ENCODE data around the gene FTH1. TPM values are rescaled to one million over a fixed set of nuclear protein-coding genes. Genes with fewer than 3 reads are reported as not detected.

The FTH1 gene
- total RNA-seq, 2 experiments from 2014 or later, result 821 to 824 TPM

- H3K4me3 Mint-ChIP-seq, result no peak within 1 kb of the TSS
Observed at GRCh38 chr11:61950035-61950547, 17.3 kb downstream of the FTH1 start, which contains the start of gene BEST1. Gene BEST1 (plus strand): TSS chr11:61950351. CDS start chr11:61951807, 1,456 bp downstream.

GRCh38 chr11:61949169-61950034 lies 18.0 kb downstream of the FTH1 start:
- H3K36me3 Mint-ChIP-seq, result no peaks in the 10 kb centered on the region
- peak; percentile 37 for DNase-seq
- peaks cover 4% of the 10 kb centered on the region for H3K4me1 Mint-ChIP-seq
- H3K9me3 Mint-ChIP-seq, result no peaks in the 10 kb centered on the region
- H3K27ac Mint-ChIP-seq, result peak overlapping the region; percentile 67
- peaks cover 9% of the 10 kb centered on the region for H3K27me3 Mint-ChIP-seq
- H3K4me3 Mint-ChIP-seq, result no peak overlapping the region

More at GRCh38 chr11:61950035-61950547, 17.3 kb downstream of the FTH1 start, which contains the start of gene BEST1:
- peaks cover 16% of the 10 kb centered on the region for H3K27me3 Mint-ChIP-seq
- no peak for DNase-seq
- peak within 1 kb of the TSS; percentile 67 for H3K27ac Mint-ChIP-seq
- no peaks in the 10 kb centered on the region for H3K9me3 Mint-ChIP-seq
- H3K4me1 Mint-ChIP-seq, result peaks cover 4% of the 10 kb centered on the region
- no peaks in the 10 kb centered on the region for H3K36me3 Mint-ChIP-seq

- H3K36me3 Mint-ChIP-seq, result no peaks in the 10 kb centered on the region
- no peak overlapping the region for H3K4me3 Mint-ChIP-seq
- no peaks in the 10 kb centered on the region for H3K27me3 Mint-ChIP-seq
- no peak overlapping the region for H3K27ac Mint-ChIP-seq
- H3K4me1 Mint-ChIP-seq, result peaks cover 4% of the 10 kb centered on the region
- no peak for DNase-seq
- H3K9me3 Mint-ChIP-seq, result no peaks in the 10 kb centered on the region
Observed at GRCh38 chr11:61948505-61948904, 18.9 kb downstream of the FTH1 start.

- Mint-ChIP-seq H3K27ac (no peak overlapping the region), H3K4me1 (peaks cover 4% of the 10 kb centered on the region), H3K27me3 (no peaks in the 10 kb centered on the region), H3K4me3 (no peak overlapping the region), H3K9me3 (no peaks in the 10 kb centered on the region), H3K36me3 (no peaks in the 10 kb centered on the region)
- peak; percentile 64 for DNase-seq
Observed at GRCh38 chr11:61947486-61948210, 19.8 kb downstream of the FTH1 start.

- no peak overlapping the region for H3K4me3 Mint-ChIP-seq
- no peaks in the 10 kb centered on the region for H3K27me3 Mint-ChIP-seq
- H3K9me3 Mint-ChIP-seq, result no peaks in the 10 kb centered on the region
- H3K36me3 Mint-ChIP-seq, result no peaks in the 10 kb centered on the region
- DNase-seq, result no peak
- H3K4me1 Mint-ChIP-seq, result peaks cover 4% of the 10 kb centered on the region
- H3K27ac Mint-ChIP-seq, result no peak overlapping the region
Observed at GRCh38 chr11:61946894-61947293, 20.5 kb downstream of the FTH1 start.

- Mint-ChIP-seq H3K4me3 (no peak overlapping the region), H3K27ac (no peak overlapping the region), H3K36me3 (no peaks in the 10 kb centered on the region), H3K27me3 (no peaks in the 10 kb centered on the region), H3K9me3 (no peaks in the 10 kb centered on the region), H3K4me1 (peaks cover 4% of the 10 kb centered on the region)
- no peak for DNase-seq
Observed at GRCh38 chr11:61945191-61945590, 22.2 kb downstream of the FTH1 start.

- no peaks in the 10 kb centered on the region for H3K4me1 Mint-ChIP-seq
- H3K4me3 Mint-ChIP-seq, result no peak overlapping the region
- H3K36me3 Mint-ChIP-seq, result peaks cover 3% of the 10 kb centered on the region
- DNase-seq, result no peak
- peaks cover 8% of the 10 kb centered on the region for H3K27me3 Mint-ChIP-seq
- peaks cover 9% of the 10 kb centered on the region for H3K9me3 Mint-ChIP-seq
- no peak overlapping the region for H3K27ac Mint-ChIP-seq
Observed at GRCh38 chr11:61940466-61940865, 27.0 kb downstream of the FTH1 start.

- DNase-seq, result no peak
- Mint-ChIP-seq H3K27me3 (peaks cover 21% of the 10 kb centered on the region), H3K4me3 (no peak overlapping the region), H3K36me3 (peaks cover 3% of the 10 kb centered on the region), H3K4me1 (no peaks in the 10 kb centered on the region), H3K27ac (no peak overlapping the region), H3K9me3 (peaks cover 11% of the 10 kb centered on the region)
Observed at GRCh38 chr11:61935861-61936260, 31.6 kb downstream of the FTH1 start.

GRCh38 chr11:61930933-61931332 lies 36.5 kb downstream of the FTH1 start:
- Mint-ChIP-seq H3K9me3 (peaks cover 4% of the 10 kb centered on the region), H3K27ac (no peak overlapping the region), H3K4me3 (no peak overlapping the region), H3K36me3 (peaks cover under 1% of the 10 kb centered on the region), H3K4me1 (no peaks in the 10 kb centered on the region), H3K27me3 (peaks cover 14% of the 10 kb centered on the region)
- DNase-seq, result no peak

GRCh38 chr11:61928606-61929005 lies 38.8 kb downstream of the FTH1 start:
- Mint-ChIP-seq H3K27ac (no peak overlapping the region), H3K36me3 (no peaks in the 10 kb centered on the region), H3K4me3 (no peak overlapping the region), H3K4me1 (no peaks in the 10 kb centered on the region), H3K9me3 (peaks cover 2% of the 10 kb centered on the region), H3K27me3 (peaks cover 10% of the 10 kb centered on the region)
- DNase-seq, result no peak

- Mint-ChIP-seq H3K27ac (no peak overlapping the region), H3K36me3 (no peaks in the 10 kb centered on the region), H3K9me3 (no peaks in the 10 kb centered on the region), H3K27me3 (peaks cover 3% of the 10 kb centered on the region), H3K4me1 (no peaks in the 10 kb centered on the region), H3K4me3 (no peak overlapping the region)
- no peak for DNase-seq
Observed at GRCh38 chr11:61927501-61927900, 39.9 kb downstream of the FTH1 start.

GRCh38 chr11:61926235-61926634 lies 41.2 kb downstream of the FTH1 start:
- H3K9me3 Mint-ChIP-seq, result no peaks in the 10 kb centered on the region
- no peak overlapping the region for H3K4me3 Mint-ChIP-seq
- no peaks in the 10 kb centered on the region for H3K4me1 Mint-ChIP-seq
- no peak for DNase-seq
- H3K27ac Mint-ChIP-seq, result no peak overlapping the region
- no peaks in the 10 kb centered on the region for H3K36me3 Mint-ChIP-seq
- H3K27me3 Mint-ChIP-seq, result peaks cover 6% of the 10 kb centered on the region

GRCh38 chr11:61925736-61926135 lies 41.7 kb downstream of the FTH1 start:
- H3K36me3 Mint-ChIP-seq, result no peaks in the 10 kb centered on the region
- DNase-seq, result no peak
- no peak overlapping the region for H3K27ac Mint-ChIP-seq
- H3K4me1 Mint-ChIP-seq, result no peaks in the 10 kb centered on the region
- no peaks in the 10 kb centered on the region for H3K9me3 Mint-ChIP-seq
- peaks cover 5% of the 10 kb centered on the region for H3K27me3 Mint-ChIP-seq
- H3K4me3 Mint-ChIP-seq, result no peak overlapping the region

- no peaks in the 10 kb centered on the region for H3K36me3 Mint-ChIP-seq
- no peak for DNase-seq
- no peak overlapping the region for H3K4me3 Mint-ChIP-seq
- H3K4me1 Mint-ChIP-seq, result no peaks in the 10 kb centered on the region
- H3K9me3 Mint-ChIP-seq, result no peaks in the 10 kb centered on the region
- no peak overlapping the region for H3K27ac Mint-ChIP-seq
- H3K27me3 Mint-ChIP-seq, result peaks cover 16% of the 10 kb centered on the region
Observed at GRCh38 chr11:61924064-61924455, 43.4 kb downstream of the FTH1 start.
